Left lobe of liver (tissue), 2 donors: Measurements from ENCODE around the gene RCOR2. TPM values are rescaled to one million over a fixed set of nuclear protein-coding genes. Genes with fewer than 3 reads are reported as not detected.
"Not testable (repeated sequence)": the region's sequence is repeated elsewhere in the genome, so short reads cannot be mapped to it uniquely, and the experiment has no call there.

Experiments
- ATAC-seq: fragments of 200-7000 bp; cut with Tn5 transposase; one replicate; pipeline ENCODE4 v1.9.1; 2020; ENCODE audit warnings: mild to moderate bottlenecking, moderate library complexity
- DNase-seq: peaks from one replicate; pipeline ENCODE4 v3.0.0-alpha.2; 2020; ENCODE audit warnings: low spot score
- total RNA-seq: library from RNA; stranded (reverse); gene quantifications from one replicate; pipeline ENCODE4 v1.2.1, GENCODE V29; 2021
- donor health status: DM: no; HTN: no; CAD: no; lungs with moderate emphysema.
- donor health status: DM: no; HTN: yes; CAD: no.

Gene RCOR2
- 0.23 TPM for total RNA-seq

- DNase-seq (peak; percentile 58), ATAC-seq (peak; percentile 55)
Measured at GRCh38 chr11:63916837-63917691, at the start of gene RCOR2. Gene RCOR2, minus strand, starts transcription at chr11:63917164. Its CDS starts 708 bp downstream, at chr11:63916456.

- DNase-seq (no peak), ATAC-seq (no peak)
Measured at GRCh38 chr11:63966444-63966843, 49.5 kb upstream of the RCOR2 start.

- not testable (repeated sequence) for DNase-seq, ATAC-seq
Measured at GRCh38 chr11:63963895-63964294, 46.9 kb upstream of the RCOR2 start.

- ATAC-seq (peak; percentile 28), DNase-seq (no peak)
Measured at GRCh38 chr11:63961608-63962412, 44.8 kb upstream of the RCOR2 start.

GRCh38 chr11:63958008-63958407 is 41.0 kb upstream of the RCOR2 start:
- DNase-seq (no peak), ATAC-seq (no peak)

- ATAC-seq (no peak), DNase-seq (no peak)
Measured at GRCh38 chr11:63952570-63952969, 35.6 kb upstream of the RCOR2 start.

- DNase-seq: no peak
- no peak for ATAC-seq
Measured at GRCh38 chr11:63951779-63952536, 35.0 kb upstream of the RCOR2 start.

GRCh38 chr11:63945477-63946163 is 28.7 kb upstream of the RCOR2 start:
- DNase-seq: peak; percentile 76
- peak; percentile 98 for ATAC-seq

- peak; percentile 70 for DNase-seq
- ATAC-seq: peak; percentile 83
Measured at GRCh38 chr11:63944987-63945386, 28.0 kb upstream of the RCOR2 start.

- ATAC-seq (no peak), DNase-seq (no peak)
Measured at GRCh38 chr11:63942803-63943202, 25.8 kb upstream of the RCOR2 start.

- no peak for DNase-seq
- ATAC-seq: no peak
Measured at GRCh38 chr11:63941901-63942300, 24.9 kb upstream of the RCOR2 start.

GRCh38 chr11:63940786-63941185 is 23.8 kb upstream of the RCOR2 start:
- ATAC-seq (no peak), DNase-seq (no peak)

GRCh38 chr11:63939397-63939891 is 22.5 kb upstream of the RCOR2 start:
- ATAC-seq (peak; percentile 6), DNase-seq (no peak)

GRCh38 chr11:63938479-63939396 is 21.8 kb upstream of the RCOR2 start, which contains the start of gene NAA40:
Gene NAA40, plus strand, starts transcription at chr11:63939002. Its CDS starts 95 bp downstream, at chr11:63939097.
- DNase-seq: peak; percentile 95
- peak; percentile 96 for ATAC-seq

GRCh38 chr11:63937713-63938478 is 20.9 kb upstream of the RCOR2 start:
- peak; percentile 9 for ATAC-seq

GRCh38 chr11:63933459-63933858 is 16.5 kb upstream of the RCOR2 start:
- no peak for DNase-seq
- no peak for ATAC-seq

More at GRCh38 chr11:63937713-63938478, 20.9 kb upstream of the RCOR2 start:
- no peak for DNase-seq

- no peak for ATAC-seq
Measured at GRCh38 chr11:63931876-63932275, 14.9 kb upstream of the RCOR2 start.

GRCh38 chr11:63931045-63931444 is 14.1 kb upstream of the RCOR2 start:
- DNase-seq (no peak), ATAC-seq (no peak)

More at GRCh38 chr11:63931876-63932275, 14.9 kb upstream of the RCOR2 start:
- DNase-seq: no peak
